ENCODE data around the gene TENM3.

GRCh38 chr4:182242787-182243186 lies 415 bp upstream of the TENM3 start:
- TF ChIP-seq CTCF (IDR thresholded peaks at IDR 0.05; ENCODE audit: control extremely low read depth in 1 of 3, insufficient read depth in 1 of 3, low read depth in 1 of 3, low read length in 3 of 3) (no peak), RFX5 (IDR thresholded peaks at IDR 0.05; ENCODE audit: borderline replicate concordance, low read depth, low read length) (no peak), SP1 (IDR thresholded peaks at IDR 0.05; ENCODE audit: low read depth, low read length) (no peak), POLR2A (IDR thresholded peaks at IDR 0.05; ENCODE audit: control extremely low read depth in 1 of 2, low read depth in 2 of 2, low read length in 2 of 2) (no peak), EP300 (IDR thresholded peaks at IDR 0.05; ENCODE audit: borderline replicate concordance in 1 of 2, low read depth in 2 of 2, low read length in 2 of 2) (no peak), SRF (IDR thresholded peaks at IDR 0.05; ENCODE audit: low read depth, low read length) (no peak), SP2 (IDR thresholded peaks at IDR 0.05; ENCODE audit: low read length) (no peak), NRF1 (IDR thresholded peaks at IDR 0.05; ENCODE audit: low read depth, low read length) (no peak), POLR2AphosphoS5 (IDR thresholded peaks at IDR 0.05; ENCODE audit: low read depth, low read length) (no peak)
